Neural cell (in vitro differentiated cells): Measurements from ENCODE around the gene LEO1.

Experiments
- CTCF ChIP-seq: fragments of 450-650 bp; IDR thresholded peaks from 2 replicates; pipeline ENCODE4 v1.5.1; 2014; ENCODE audit warnings: antibody characterized with exemption, mild to moderate bottlenecking, moderate library complexity; ENCODE audit not compliant: poor library complexity, severe bottlenecking
- EP300 ChIP-seq: fragments of 450-650 bp; conservative IDR thresholded peaks from 2 replicates; pipeline ENCODE4 v1.6.1; 2014; ENCODE audit warnings: antibody characterized with exemption, mild to moderate bottlenecking, moderate library complexity; ENCODE audit not compliant: poor library complexity, severe bottlenecking
- EZH2 ChIP-seq: fragments of 200-600, 300-800 bp; shearing (Covaris generic), sonication (generic); IDR thresholded peaks from 2 replicates; pipeline ENCODE4 v1.6.1; 2014; ENCODE audit warnings: antibody characterized with exemption, low read length, borderline replicate concordance, mild to moderate bottlenecking; ENCODE audit not compliant: insufficient read depth, poor library complexity, severe bottlenecking
- MXI1 ChIP-seq: fragments of 450-650 bp; conservative IDR thresholded peaks from 2 replicates; pipeline ENCODE4 v1.6.1; 2014; ENCODE audit warnings: antibody characterized with exemption, mild to moderate bottlenecking; ENCODE audit not compliant: poor library complexity, severe bottlenecking
- POLR2AphosphoS5 ChIP-seq: IDR thresholded peaks from 2 replicates; pipeline ENCODE4 v1.6.1; 2012
- RAD21 ChIP-seq: fragments of 450-650 bp; conservative IDR thresholded peaks from 2 replicates; pipeline ENCODE4 v1.6.1; 2014; ENCODE audit warnings: antibody characterized with exemption, mild to moderate bottlenecking, moderate library complexity
- REST ChIP-seq: IDR thresholded peaks from 2 replicates; pipeline ENCODE4 v1.6.1; 2012; ENCODE audit warnings: borderline replicate concordance
- SMC3 ChIP-seq: fragments of 450-650 bp; conservative IDR thresholded peaks from 2 replicates; pipeline ENCODE4 v1.6.1; 2014; ENCODE audit warnings: antibody characterized with exemption, mild to moderate bottlenecking, moderate library complexity; ENCODE audit not compliant: poor library complexity
- TAF1 ChIP-seq: IDR thresholded peaks from 2 replicates; pipeline ENCODE4 v1.6.1; 2012; ENCODE audit warnings: low read depth

- no peak for TF ChIP-seq CTCF
- no peak for TF ChIP-seq POLR2AphosphoS5
- no peak for TF ChIP-seq EZH2
- TF ChIP-seq REST: no peak
- no peak for TF ChIP-seq EP300
- no peak for TF ChIP-seq RAD21
- TF ChIP-seq TAF1: no peak
- no peak for TF ChIP-seq SMC3
- TF ChIP-seq MXI1: no peak
Observed at GRCh38 chr15:51971032-51971374, 575 bp downstream of the LEO1 start.
